Measurements from ENCODE around the gene STRIT1. TPM values are rescaled to one million over a fixed set of nuclear protein-coding genes. Genes with fewer than 3 reads are reported as not detected.
"Not testable (repeated sequence)": the region's sequence is repeated elsewhere in the genome, so short reads cannot be mapped to it uniquely, and the experiment has no call there.

The STRIT1 gene
- polyA plus RNA-seq, 3 donors = not detected

DNA sequence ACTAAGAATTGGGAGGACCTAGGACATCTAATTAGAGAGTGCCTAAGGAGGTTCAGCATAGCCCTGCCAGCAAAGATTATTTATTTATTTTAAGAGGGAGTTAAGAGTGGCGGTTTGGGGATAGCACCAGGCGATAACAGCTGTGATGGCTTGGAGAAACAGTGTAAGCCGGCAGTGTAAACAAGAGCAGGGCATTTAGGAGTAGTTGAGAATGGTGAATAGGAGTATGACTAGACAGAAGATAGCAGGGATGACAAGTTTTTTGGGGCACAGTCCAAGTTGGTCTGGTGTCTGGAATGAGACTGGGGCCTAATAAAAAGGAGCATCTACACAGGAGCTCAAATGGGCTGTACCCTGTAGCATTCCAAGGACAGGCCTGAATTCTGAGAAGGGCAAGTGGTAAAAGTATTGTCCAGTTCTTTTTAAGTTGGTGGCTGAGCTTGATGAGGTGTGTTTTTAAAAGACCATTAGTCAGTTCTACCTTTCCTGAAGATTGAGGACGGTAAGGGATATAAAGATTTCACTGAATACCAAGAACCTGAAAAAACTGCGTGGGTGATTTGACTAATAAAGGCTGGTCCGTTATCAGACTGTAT, 18.2 kb downstream of the STRIT1 start:
- intact Hi-C loops (cut with micrococcal nuclease); H4K20me1 ChIP-seq (ENCODE audit: insufficient read depth, low read length); H3K4me3 ChIP-seq (replicated peaks in 1 of 3; ENCODE audit: low read depth in 2 of 3, low read length in 3 of 3); H3K4me1 Mint-ChIP-seq; H3K27ac Mint-ChIP-seq; H3K27ac ChIP-seq (ENCODE audit: low read depth in 1 of 2, low read length in 2 of 2); H3K27me3 Mint-ChIP-seq (ENCODE audit: low read depth in 3 of 3); DNase-seq; H3K9ac ChIP-seq (ENCODE audit: insufficient read depth, low read length, poor library complexity, severe bottlenecking); H2AFZ ChIP-seq (ENCODE audit: insufficient read depth, low read depth, low read length, poor library complexity, severe bottlenecking); H3K79me2 ChIP-seq (ENCODE audit: insufficient read depth, low read length); H3K27me3 ChIP-seq (ENCODE audit: control insufficient read depth in 2 of 2, insufficient read depth in 2 of 2, low read length in 2 of 2); H3K4me2 ChIP-seq (replicated peaks; ENCODE audit: extremely low read depth, low read length, poor library complexity, severe bottlenecking); H3K4me3 Mint-ChIP-seq; H3K4me1 ChIP-seq (ENCODE audit: control insufficient read depth in 1 of 2, insufficient read depth in 2 of 2, low read length in 2 of 2); H3K36me3 ChIP-seq (replicated peaks in 1 of 2; ENCODE audit: control insufficient read depth in 1 of 2, insufficient read depth in 2 of 2, low read length in 2 of 2); H3K36me3 Mint-ChIP-seq: not testable (repeated sequence)
- H3K9me3 Mint-ChIP-seq = peaks cover 15 to 32% (median 19%) of the 10 kb centered on the region in 7 donors
- 100% methylated on average over 2 of the region's 6 CpGs for WGBS (ENCODE audit: insufficient coverage)
- peaks cover 0 to 19% of the 10 kb centered on the region in 2 donors for H3K9me3 ChIP-seq (replicated peaks in 1 of 2; ENCODE audit: control insufficient read depth in 1 of 2, insufficient read depth in 1 of 2, low read length in 2 of 2)

DNA sequence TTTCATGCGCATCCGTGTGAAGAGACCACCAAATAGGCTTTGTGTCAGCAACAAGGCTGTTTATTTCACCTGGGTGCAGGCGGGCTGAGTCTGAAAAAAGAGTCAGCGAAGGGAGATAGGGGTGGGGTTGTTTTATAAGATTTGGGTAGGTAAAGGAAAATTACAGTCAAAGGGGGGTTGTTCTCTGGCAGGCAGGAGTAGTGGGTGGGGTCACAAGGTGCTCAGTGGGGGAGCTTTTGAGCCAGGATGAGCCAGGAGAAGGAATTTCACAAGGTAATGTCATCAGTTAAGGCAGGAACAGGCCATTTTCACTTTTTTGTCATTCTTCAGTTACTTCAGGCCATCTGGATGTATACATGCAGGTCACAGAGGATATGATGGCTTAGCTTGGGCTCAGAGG, 19.0 kb downstream of the STRIT1 start:
- DNase-seq; H3K4me1 ChIP-seq (ENCODE audit: control insufficient read depth in 1 of 2, insufficient read depth in 2 of 2, low read length in 2 of 2); H2AFZ ChIP-seq (ENCODE audit: insufficient read depth, low read depth, low read length, poor library complexity, severe bottlenecking); H3K79me2 ChIP-seq (ENCODE audit: insufficient read depth, low read length); H3K27ac Mint-ChIP-seq; H3K36me3 ChIP-seq (replicated peaks in 1 of 2; ENCODE audit: control insufficient read depth in 1 of 2, insufficient read depth in 2 of 2, low read length in 2 of 2); H3K4me2 ChIP-seq (replicated peaks; ENCODE audit: extremely low read depth, low read length, poor library complexity, severe bottlenecking); H3K27ac ChIP-seq (ENCODE audit: low read depth in 1 of 2, low read length in 2 of 2); H3K27me3 Mint-ChIP-seq (ENCODE audit: low read depth in 3 of 3); H3K27me3 ChIP-seq (ENCODE audit: control insufficient read depth in 2 of 2, insufficient read depth in 2 of 2, low read length in 2 of 2); H3K9ac ChIP-seq (ENCODE audit: insufficient read depth, low read length, poor library complexity, severe bottlenecking); H4K20me1 ChIP-seq (ENCODE audit: insufficient read depth, low read length); H3K36me3 Mint-ChIP-seq; H3K4me1 Mint-ChIP-seq; H3K4me3 Mint-ChIP-seq; intact Hi-C loops (cut with micrococcal nuclease); H3K4me3 ChIP-seq (replicated peaks in 1 of 3; ENCODE audit: low read depth in 2 of 3, low read length in 3 of 3): not testable (repeated sequence)
- peaks cover 0 to 14% of the 10 kb centered on the region in 2 donors for H3K9me3 ChIP-seq (replicated peaks in 1 of 2; ENCODE audit: control insufficient read depth in 1 of 2, insufficient read depth in 1 of 2, low read length in 2 of 2)
- 93% methylated on average over 3 of the region's 4 CpGs for WGBS (ENCODE audit: insufficient coverage)
- peaks cover 8 to 26% (median 17%) of the 10 kb centered on the region in 7 donors for H3K9me3 Mint-ChIP-seq

DNA sequence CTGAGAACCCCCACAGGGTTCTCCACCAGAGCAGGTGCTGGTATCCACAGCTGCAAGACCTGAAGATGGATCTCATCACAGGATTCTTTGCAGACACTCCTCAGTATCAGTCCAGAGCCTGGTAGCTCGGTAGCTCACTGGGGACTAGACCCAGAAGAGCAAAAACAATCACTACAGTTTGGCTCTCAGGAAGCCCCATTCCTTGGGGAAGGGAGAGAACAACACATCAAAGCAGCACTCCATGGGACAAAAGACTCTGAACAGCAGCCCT, 22.2 kb downstream of the STRIT1 start:
- Mint-ChIP-seq H3K4me1 (no peaks in the 10 kb centered on the region), H3K36me3 (no peaks in the 10 kb centered on the region), H3K27me3 (ENCODE audit: low read depth in 3 of 3) (peaks cover 0 to 3% (median 1%) of the 10 kb centered on the region in 3 donors), H3K9me3 (peaks cover 0 to 22% (median 10%) of the 10 kb centered on the region in 7 donors), H3K27ac (no peak overlapping the region), H3K4me3 (no peak overlapping the region)
- no peaks in the 10 kb centered on the region for H3K27me3 ChIP-seq (ENCODE audit: control insufficient read depth in 2 of 2, insufficient read depth in 2 of 2, low read length in 2 of 2)
- no peak for DNase-seq
- no peak overlapping the region for H3K27ac ChIP-seq (ENCODE audit: low read depth in 1 of 2, low read length in 2 of 2)
- H3K36me3 ChIP-seq (replicated peaks in 1 of 2; ENCODE audit: control insufficient read depth in 1 of 2, insufficient read depth in 2 of 2, low read length in 2 of 2) = no peaks in the 10 kb centered on the region
- 83% methylated on average over 1 of the region's 1 CpG for WGBS (ENCODE audit: insufficient coverage)
- H3K4me2 ChIP-seq (replicated peaks; ENCODE audit: extremely low read depth, low read length, poor library complexity, severe bottlenecking) = no peak overlapping the region
- no peak overlapping the region for H2AFZ ChIP-seq (ENCODE audit: insufficient read depth, low read depth, low read length, poor library complexity, severe bottlenecking)
- TF ChIP-seq, protein P1, sequence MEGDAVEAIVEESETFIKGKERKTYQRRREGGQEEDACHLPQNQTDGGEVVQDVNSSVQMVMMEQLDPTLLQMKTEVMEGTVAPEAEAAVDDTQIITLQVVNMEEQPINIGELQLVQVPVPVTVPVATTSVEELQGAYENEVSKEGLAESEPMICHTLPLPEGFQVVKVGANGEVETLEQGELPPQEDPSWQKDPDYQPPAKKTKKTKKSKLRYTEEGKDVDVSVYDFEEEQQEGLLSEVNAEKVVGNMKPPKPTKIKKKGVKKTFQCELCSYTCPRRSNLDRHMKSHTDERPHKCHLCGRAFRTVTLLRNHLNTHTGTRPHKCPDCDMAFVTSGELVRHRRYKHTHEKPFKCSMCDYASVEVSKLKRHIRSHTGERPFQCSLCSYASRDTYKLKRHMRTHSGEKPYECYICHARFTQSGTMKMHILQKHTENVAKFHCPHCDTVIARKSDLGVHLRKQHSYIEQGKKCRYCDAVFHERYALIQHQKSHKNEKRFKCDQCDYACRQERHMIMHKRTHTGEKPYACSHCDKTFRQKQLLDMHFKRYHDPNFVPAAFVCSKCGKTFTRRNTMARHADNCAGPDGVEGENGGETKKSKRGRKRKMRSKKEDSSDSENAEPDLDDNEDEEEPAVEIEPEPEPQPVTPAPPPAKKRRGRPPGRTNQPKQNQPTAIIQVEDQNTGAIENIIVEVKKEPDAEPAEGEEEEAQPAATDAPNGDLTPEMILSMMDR (IDR thresholded peaks at IDR 0.05) = no peak
- no peaks in the 10 kb centered on the region for H4K20me1 ChIP-seq (ENCODE audit: insufficient read depth, low read length)
- H3K9me3 ChIP-seq (replicated peaks in 1 of 2; ENCODE audit: control insufficient read depth in 1 of 2, insufficient read depth in 1 of 2, low read length in 2 of 2) = peaks cover 0 to 10% of the 10 kb centered on the region in 2 donors
- no peaks in the 10 kb centered on the region for H3K79me2 ChIP-seq (ENCODE audit: insufficient read depth, low read length)
- intact Hi-C loops (cut with micrococcal nuclease) = no loop called here
- no peaks in the 10 kb centered on the region for H3K4me1 ChIP-seq (ENCODE audit: control insufficient read depth in 1 of 2, insufficient read depth in 2 of 2, low read length in 2 of 2)
- no peak overlapping the region for H3K9ac ChIP-seq (ENCODE audit: insufficient read depth, low read length, poor library complexity, severe bottlenecking)
- H3K4me3 ChIP-seq (replicated peaks in 1 of 3; ENCODE audit: low read depth in 2 of 3, low read length in 3 of 3) = no peak overlapping the region

All from CD14-positive monocyte (primary cell).